ENCODE data around the gene C1QTNF12. TPM values are rescaled to one million over a fixed set of nuclear protein-coding genes. Genes with fewer than 3 reads are reported as not detected.

C1QTNF12 gene
- polyA plus RNA-seq, 1 of the 3 experiments (the other 2 are of a cell fraction), result 0.59 TPM

- no peak overlapping the region for H3K27ac ChIP-seq (ENCODE audit: low read depth in 2 of 2, low read length in 1 of 2)
- H3K36me3 ChIP-seq (replicated peaks in 1 of 2; ENCODE audit: control insufficient read depth in 1 of 2, insufficient read depth in 2 of 2, low read length in 1 of 2), result peaks cover 0 to 44% of the 10 kb centered on the region in 2 experiments
- no peak for DNase-seq
- ChIA-PET CTCF (interaction anchor here (1.2 to 7.4 kb wide), 2 partner anchors 103 to 242 kb away, joined by 3 to 37 read pairs; no protein-coding TSS in a partner anchor), POLR2A (no interaction called here)
- no peak overlapping the region for H2AFZ ChIP-seq (ENCODE audit: low read depth)
- peaks cover 13% of the 10 kb centered on the region; the same call in 1 of the 2 replicates for H4K20me1 ChIP-seq (ENCODE audit: insufficient read depth)
- H3K9me3 ChIP-seq, result no peaks in the 10 kb centered on the region
- WGBS (ENCODE audit: low lambda C conversion rate), result 98% methylated on average over 16 of the region's 34 CpGs
- H3F3A ChIP-seq (replicated peaks; ENCODE audit: insufficient read depth), result no peaks in the 10 kb centered on the region
- H3K4me1 ChIP-seq (ENCODE audit: control insufficient read depth in 1 of 2, insufficient read depth in 2 of 2, low read depth in 1 of 2, low read length in 1 of 2), result peaks cover 0 to 5% of the 10 kb centered on the region in 2 experiments; a peak in 1 of 4 replicates
- no peaks in the 10 kb centered on the region for H3K27me3 ChIP-seq (ENCODE audit: insufficient read depth)
- peaks cover 38% of the 10 kb centered on the region for H3K79me2 ChIP-seq (ENCODE audit: insufficient read depth)
- H3K9ac ChIP-seq, result no peak overlapping the region
- H3K4me2 ChIP-seq, result no peak overlapping the region
- H3K4me3 ChIP-seq (ENCODE audit: low read depth in 2 of 2, low read length in 1 of 2), result no peak overlapping the region
- no peak for TF ChIP-seq EP300 (IDR thresholded peaks at IDR 0.05; ENCODE audit: borderline replicate concordance in 1 of 2, low read depth in 1 of 2, low read length in 1 of 2)
- no peak for TF ChIP-seq MEF2A (IDR thresholded peaks at IDR 0.05; ENCODE audit: borderline replicate concordance, low read depth)
- TF ChIP-seq NFIC (IDR thresholded peaks at IDR 0.05; ENCODE audit: borderline replicate concordance), result no peak
- no peak for TF ChIP-seq CTCF (IDR thresholded peaks at IDR 0.05)
- no peak for TF ChIP-seq TEAD4 (IDR thresholded peaks at IDR 0.05; ENCODE audit: borderline replicate concordance, insufficient read depth)
- no peaks in the 10 kb centered on the region for H3K9me2 ChIP-seq
Observed at GRCh38 chr1:1225238-1225845, 21.2 kb downstream of the C1QTNF12 start.

- no peak overlapping the region for H2AFZ ChIP-seq (ENCODE audit: low read depth)
- H3K4me3 ChIP-seq (ENCODE audit: low read depth in 2 of 2, low read length in 1 of 2), result no peak overlapping the region
- H3F3A ChIP-seq (replicated peaks; ENCODE audit: insufficient read depth), result no peaks in the 10 kb centered on the region
- H3K9me2 ChIP-seq, result no peaks in the 10 kb centered on the region
- DNase-seq, result no peak
- H3K4me2 ChIP-seq, result no peak overlapping the region
- 0 out of 2 replicates have a peak, but pooled peaks cover under 1% of the 10 kb centered on the region for H4K20me1 ChIP-seq (ENCODE audit: insufficient read depth)
- CTCF ChIA-PET, result interaction anchor here (7.4 kb wide), 1 partner anchor 102 kb away, joined by 37 read pairs; no protein-coding TSS in a partner anchor
- no peaks in the 10 kb centered on the region for H3K4me1 ChIP-seq (ENCODE audit: control insufficient read depth in 1 of 2, insufficient read depth in 2 of 2, low read depth in 1 of 2, low read length in 1 of 2)
- H3K79me2 ChIP-seq (ENCODE audit: insufficient read depth), result peaks cover 23% of the 10 kb centered on the region
- H3K9ac ChIP-seq, result no peak overlapping the region
- H3K9me3 ChIP-seq, result no peaks in the 10 kb centered on the region
- no peaks in the 10 kb centered on the region for H3K27me3 ChIP-seq (ENCODE audit: insufficient read depth)
- TF ChIP-seq POLR2AphosphoS5 (IDR thresholded peaks at IDR 0.05; ENCODE audit: low read depth, low read length), result no peak
- TF ChIP-seq RCOR1 (IDR thresholded peaks at IDR 0.05; ENCODE audit: low read length), result no peak
- no peak for TF ChIP-seq SMC3 (IDR thresholded peaks at IDR 0.05; ENCODE audit: low read depth, low read length)
- TF ChIP-seq USF2 (IDR thresholded peaks at IDR 0.05; ENCODE audit: borderline replicate concordance, low read depth, low read length), result no peak
- TF ChIP-seq FOXJ3 (CRISPR knock-in tag; IDR thresholded peaks at IDR 0.05), result no peak
- TF ChIP-seq RFX5 (IDR thresholded peaks at IDR 0.05; ENCODE audit: low read length), result no peak
- TF ChIP-seq JUND (IDR thresholded peaks at IDR 0.05), result no peak
- TF ChIP-seq RAD21 (IDR thresholded peaks at IDR 0.05; ENCODE audit: low read length), result no peak
- no peak for TF ChIP-seq MAX (IDR thresholded peaks at IDR 0.05; ENCODE audit: low read depth)
- no peak for TF ChIP-seq FOSL2 (IDR thresholded peaks at IDR 0.05; ENCODE audit: borderline replicate concordance, low read depth)
- no peak for TF ChIP-seq EZH2phosphoT487 (IDR thresholded peaks at IDR 0.05; ENCODE audit: borderline replicate concordance, low read depth)
- no peak for TF ChIP-seq IRF3 (IDR thresholded peaks at IDR 0.05; ENCODE audit: low read depth, low read length)
- TF ChIP-seq GABPA (IDR thresholded peaks at IDR 0.05; ENCODE audit: low read depth), result no peak
- H3K27ac ChIP-seq (ENCODE audit: low read depth in 2 of 2, low read length in 1 of 2), result no peak overlapping the region
- POLR2A ChIA-PET, result no interaction called here
- 91% methylated on average over 10 of the region's 21 CpGs for WGBS (ENCODE audit: low lambda C conversion rate)
- peaks cover 0 to 51% of the 10 kb centered on the region in 2 experiments for H3K36me3 ChIP-seq (replicated peaks in 1 of 2; ENCODE audit: control insufficient read depth in 1 of 2, insufficient read depth in 2 of 2, low read length in 1 of 2)
Observed at GRCh38 chr1:1223891-1224290, 22.6 kb downstream of the C1QTNF12 start.

All from SK-N-SH (cell line).